GM18520 (cell line): ENCODE measurements around the gene ZNF396.

ENCODE experiments used
- ATAC-seq: cut with Tn5 transposase; IDR thresholded peaks from one replicate; pipeline ENCODE4 v1.9.1; 2021; ENCODE audit not compliant: unreplicated experiment

ZNF396 gene

DNA sequence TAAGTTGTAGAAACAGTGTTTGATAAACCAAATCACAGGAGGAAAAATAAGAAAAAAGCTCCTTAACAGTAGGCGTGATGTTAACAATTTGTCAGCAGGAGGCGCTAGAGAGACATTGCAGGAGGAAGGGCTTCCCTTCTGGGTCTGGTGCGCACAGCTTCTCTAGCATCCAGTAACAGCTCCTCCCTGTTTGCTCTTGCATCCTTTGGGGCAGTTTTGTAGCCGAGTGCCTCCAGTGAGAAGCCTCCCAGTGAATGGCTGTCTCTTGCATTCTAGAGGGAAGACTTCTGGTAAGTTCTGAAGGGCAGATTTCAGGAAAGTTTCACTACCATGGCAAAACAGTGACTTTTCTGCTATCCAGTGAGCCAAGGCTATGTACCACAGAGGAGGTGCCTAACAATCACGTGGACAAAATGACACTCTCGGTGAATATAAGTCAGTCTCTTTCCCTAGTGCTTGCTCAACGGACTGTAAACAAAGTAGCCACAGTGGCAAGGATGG is 9.5 kb upstream of the ZNF396 start:
- ATAC-seq, result peak; percentile 36

- ATAC-seq, result no peak
These were observed 6.0 kb upstream of the ZNF396 start for GRCh38 chr18:35383136-35383535.

DNA sequence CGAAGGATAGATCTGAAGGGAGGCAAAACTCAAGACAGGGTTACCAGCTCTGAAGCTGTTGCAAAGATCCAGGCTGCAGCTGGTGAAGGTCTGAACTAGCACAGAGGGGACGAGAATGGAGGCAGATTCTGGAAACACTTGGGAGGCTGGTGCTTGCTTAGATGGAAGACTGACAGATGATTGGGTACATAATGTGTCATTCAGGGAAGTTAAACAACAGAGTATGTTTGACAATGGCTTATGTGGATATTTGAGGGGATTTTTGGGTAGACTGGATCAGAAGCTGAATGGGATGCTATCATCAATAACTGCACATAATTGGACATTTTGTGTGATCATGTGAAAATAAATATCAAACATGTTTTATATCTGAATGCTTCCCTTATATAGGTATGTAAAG is 2.3 kb upstream of the ZNF396 start:
- ATAC-seq, result no peak

- no peak for ATAC-seq
These were observed 1.4 kb upstream of the ZNF396 start for GRCh38 chr18:35378574-35378896.

DNA sequence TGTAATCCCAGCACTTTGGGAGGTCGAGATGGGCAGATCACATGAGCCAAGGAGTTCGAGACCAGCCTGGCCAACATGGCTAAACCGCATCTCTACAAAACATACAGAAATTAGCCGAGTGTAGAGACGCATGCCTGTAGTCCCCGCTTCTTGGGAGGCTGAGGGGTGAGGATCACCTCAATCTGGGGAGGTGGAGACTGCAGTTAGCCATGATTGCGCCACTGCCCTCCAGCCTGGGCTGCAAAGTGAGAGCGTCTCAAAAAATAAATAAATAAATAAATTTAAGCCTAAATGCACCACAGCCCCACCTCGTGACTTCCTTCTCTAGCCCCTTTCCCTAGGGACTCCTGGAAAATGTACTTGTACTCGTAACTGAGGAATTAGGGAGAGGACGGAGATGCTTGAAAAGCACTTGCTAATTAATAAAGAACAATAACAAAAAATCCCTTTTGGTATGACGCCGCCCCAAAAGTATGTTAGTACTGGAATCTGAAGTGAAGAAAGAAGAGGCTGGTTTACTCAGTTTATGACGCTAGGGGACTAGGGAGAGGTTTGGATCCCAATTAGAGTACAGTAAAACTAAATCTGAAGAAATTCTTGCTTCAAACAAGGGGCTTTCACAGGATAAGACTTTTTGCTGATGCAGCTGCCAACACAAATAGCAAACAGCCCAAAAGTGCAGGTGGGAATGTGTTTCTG is 887 bp upstream of the ZNF396 start:
- ATAC-seq, result no peak

GRCh38 chr18:35376393-35376741 is 770 bp downstream of the ZNF396 start:
- ATAC-seq, result peak; percentile 29

DNA sequence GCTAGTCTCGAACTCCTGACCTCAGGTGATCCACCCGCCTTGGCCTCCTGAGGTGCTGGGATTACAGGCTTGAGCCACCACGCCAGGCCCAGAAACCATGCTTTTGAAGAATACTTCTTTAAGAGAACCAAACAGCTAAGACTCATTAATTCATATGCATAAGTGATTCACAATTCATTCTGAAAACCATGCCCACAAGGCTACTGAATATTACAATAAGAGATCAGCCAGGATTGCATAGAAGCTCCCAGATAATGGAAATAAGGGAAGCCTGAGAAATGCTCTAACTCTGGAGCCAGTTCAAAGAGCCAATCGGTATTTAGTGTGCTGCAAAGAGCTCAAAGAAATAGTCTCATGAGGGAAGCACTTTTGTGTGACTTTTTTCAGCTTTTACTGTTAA is 2.4 kb downstream of the ZNF396 start:
- no peak for ATAC-seq

DNA sequence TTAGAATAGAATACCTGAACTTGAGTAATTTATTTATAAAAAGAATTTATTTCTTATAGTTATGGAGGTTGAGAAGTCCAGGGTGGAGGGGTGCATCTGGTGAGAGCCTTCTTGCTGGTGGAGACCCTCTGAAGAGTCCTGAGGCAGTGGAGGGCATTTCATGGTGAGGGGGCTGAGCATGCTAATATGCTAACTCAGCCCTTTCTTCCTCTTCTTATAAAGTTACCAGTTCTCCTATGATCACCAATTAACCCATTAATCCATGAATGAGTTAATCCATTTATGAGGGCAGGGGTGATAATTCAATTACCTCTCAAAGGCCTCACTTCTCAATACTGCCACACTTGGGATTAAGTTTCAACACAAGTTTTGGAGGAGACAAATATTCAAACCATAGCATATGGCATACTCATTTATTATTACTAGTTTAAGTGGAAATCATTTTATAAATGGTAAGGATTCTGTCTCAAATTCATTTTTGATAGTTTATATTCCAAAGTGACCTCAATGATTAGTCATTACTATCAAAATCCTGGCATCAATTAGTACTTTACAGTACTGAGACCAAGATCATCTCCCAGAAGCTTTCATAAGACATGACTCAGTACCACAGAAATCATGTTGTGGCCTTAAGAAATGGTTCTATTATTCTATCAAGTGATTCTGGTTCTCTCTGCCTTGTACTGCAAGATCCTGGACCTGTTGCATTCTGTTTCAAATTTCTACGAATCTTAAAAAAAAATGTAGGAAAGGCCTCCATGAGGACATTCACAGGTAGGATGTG is 5.5 kb downstream of the ZNF396 start:
- ATAC-seq, result no peak

DNA sequence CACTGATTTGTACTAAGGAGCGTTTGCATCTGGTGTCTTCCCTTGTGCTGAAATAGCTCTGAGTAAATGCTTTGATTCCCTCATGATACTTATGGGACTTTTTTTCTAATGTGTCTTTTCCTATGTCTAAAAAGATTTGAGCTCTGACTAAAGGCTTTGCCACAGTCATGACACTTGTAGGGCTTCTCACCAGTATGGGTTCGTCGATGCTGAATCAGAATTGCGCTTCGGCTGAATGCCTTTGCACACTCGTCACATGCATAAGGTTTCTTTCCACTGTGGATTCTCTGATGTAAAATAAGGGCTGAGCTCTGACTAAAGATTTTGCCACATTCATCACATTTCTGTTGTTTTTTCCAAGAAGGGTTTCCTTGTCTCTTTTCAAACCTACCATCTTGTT is 8.0 kb downstream of the ZNF396 start:
- no peak for ATAC-seq

GRCh38 chr18:35368595-35368994 is 8.5 kb downstream of the ZNF396 start:
- no peak for ATAC-seq

- ATAC-seq, result no peak
These were observed 14.6 kb downstream of the ZNF396 start for GRCh38 chr18:35362531-35362930.

DNA sequence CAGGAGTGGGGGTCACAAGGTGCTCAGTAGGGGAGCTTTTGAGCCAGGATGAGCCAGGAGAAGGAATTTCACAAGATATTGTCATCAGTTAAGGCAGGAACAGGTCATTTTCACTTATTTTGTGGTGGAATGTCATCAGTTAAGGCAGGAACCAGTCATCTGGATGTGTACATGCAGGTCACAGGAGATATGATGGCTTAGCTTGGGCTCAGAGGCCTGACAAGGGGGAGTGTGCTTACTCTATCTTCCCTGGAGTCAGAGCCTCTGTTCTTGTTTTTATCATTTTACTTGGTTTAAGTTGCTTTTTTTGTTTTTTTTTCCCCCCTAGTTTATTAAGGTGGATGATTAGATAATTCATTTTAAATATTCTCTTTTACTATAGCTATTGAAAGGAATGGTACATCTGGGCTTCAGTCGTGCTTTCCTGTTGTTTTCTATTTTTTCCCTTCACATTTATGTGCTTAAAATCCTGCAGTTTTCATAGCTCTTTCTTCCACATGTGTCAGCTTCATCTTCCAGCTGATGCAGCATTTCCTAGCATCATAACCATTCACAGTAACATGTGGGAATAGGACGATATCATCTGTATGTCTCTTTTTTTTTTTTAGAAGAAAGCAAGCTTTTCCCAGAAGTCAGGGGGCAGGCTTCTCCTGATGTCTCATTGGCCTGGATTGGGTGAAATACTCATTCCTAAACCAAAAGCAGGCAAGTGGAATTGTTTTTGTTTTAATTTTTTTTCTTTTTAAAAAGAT is 15.4 kb downstream of the ZNF396 start:
- ATAC-seq, result no peak

DNA sequence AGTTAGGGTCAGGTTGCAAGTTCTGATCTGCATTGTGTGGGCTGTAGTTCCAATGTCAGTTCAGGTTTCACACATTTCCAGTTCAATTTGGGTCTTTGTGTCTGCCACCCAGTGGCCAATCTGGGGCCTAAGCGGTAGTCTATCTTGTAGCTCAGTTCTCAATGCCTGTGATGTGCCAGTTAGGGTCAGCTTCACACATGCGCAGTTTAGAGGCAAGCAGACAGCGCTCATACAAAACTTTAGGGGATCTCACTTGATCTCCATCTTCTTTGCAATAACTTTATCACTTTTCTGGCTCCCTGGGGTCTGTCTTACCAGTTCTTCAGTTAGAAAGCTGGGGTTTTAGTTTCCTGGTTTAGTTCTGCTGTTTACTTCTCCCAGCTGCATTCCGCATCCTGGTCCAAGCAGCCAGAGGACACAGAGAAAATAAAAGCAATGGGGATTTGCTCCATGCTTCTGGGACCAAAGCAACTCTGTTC is 22.0 kb downstream of the ZNF396 start:
- peak; percentile 98 for ATAC-seq

- ATAC-seq, result no peak
These were observed 24.4 kb downstream of the ZNF396 start for GRCh38 chr18:35352778-35353177.

DNA sequence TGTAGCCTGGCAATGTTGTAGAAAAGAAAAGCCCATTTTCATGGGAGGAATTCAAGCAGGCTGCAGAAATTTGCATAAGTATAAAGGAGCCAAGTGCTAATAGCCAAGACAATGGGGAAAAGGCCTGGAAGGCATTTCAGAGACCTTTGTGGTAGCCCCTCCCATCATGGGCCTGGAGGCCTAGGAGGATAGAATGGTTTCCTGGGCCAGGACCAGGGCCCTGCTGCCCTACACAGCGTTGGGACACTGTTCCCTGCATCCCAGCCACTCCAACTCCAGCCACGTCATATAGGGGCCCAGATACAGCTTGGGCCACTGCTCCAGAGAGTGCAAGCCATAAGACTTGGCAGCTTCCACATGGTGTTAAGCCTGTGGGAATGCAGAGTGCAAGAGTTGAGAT is 24.9 kb downstream of the ZNF396 start:
- no peak for ATAC-seq

DNA sequence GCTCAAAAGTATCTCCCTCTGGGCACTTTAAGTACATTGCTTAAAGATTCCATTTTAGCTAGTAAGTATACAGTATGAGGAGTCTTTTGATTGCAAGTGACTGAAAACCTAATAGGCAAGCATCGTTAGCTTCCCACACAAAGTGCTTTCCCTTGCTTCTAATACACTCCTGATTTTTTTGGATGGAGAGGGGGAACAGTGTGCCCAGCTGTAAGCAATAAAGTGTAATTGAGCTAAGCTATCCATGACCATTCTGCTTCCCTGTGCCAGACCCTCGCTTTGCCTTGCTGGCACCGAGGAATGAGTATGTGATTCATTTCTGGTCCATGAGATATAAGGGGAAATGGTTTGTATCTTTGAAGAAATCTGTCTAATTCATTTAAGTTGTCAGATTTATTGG is 29.1 kb downstream of the ZNF396 start:
- ATAC-seq, result no peak

GRCh38 chr18:35345950-35346349 is 31.2 kb downstream of the ZNF396 start:
- ATAC-seq, result no peak

DNA sequence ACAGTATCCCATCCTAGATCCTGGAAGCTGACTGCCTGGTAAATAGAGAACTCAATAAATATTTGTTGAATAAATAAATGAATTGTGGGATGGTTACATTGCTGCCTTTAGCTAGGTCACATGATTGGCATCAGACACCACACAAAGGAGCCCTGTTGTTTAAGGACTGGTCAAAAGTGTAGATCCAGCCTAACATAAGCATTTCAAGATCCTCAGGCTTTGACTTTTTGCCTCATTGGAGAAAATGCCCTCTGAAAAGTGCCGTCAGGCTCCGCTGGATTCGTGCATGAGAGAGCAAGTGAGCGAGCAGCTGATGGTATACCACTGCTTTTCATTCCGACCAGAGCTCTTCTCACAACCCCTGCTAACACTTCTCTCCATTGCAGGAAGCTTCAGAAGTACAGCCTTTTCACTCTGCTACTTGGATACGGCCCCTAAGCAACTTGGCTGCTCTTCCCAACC is 31.6 kb downstream of the ZNF396 start:
- no peak for ATAC-seq

GRCh38 chr18:35344736-35345459 is 32.2 kb downstream of the ZNF396 start:
- no peak for ATAC-seq

DNA sequence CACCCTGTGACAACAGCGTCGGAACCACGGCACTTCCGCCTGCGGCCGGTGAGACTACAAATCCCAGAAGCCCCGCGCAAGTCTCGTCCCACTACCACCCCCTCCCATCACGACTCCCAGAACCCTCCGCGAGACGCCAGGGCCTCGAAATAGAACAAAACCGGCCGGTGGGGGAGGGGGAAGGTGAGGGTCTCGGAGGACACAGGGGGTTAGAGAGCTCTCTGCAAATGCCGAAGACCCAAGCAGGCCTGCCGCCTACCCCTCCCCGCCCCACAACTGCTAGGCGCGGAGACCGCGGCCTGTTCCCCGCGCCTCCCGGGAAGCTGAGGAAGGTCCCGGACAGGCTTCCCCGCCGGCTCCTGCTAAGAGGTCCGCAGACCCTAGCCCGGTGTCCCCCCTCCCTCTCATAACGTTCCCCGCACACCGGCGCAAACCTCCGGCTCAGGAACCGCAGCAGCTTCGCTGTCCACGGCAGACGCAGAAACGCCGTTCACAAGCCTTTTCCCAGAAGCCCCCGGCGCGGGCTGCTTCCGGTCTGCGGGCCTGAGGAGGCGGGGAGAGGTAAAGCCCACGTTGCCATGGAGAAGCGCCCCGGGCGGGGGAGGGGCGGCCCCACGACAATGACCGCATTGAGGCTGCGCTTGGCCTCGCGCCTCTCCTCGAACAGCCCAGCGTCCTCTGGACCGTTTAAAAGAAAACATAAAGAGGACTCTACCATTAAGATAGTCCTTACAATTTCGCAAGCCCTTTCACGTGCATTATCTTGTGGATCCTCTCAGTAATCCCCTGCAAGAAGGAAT is 33.0 kb downstream of the ZNF396 start, which contains the start of gene ZNF24:
Gene ZNF24, minus strand, starts transcription at position 485 of the 800 bp plus-strand sequence. CDS start 3,770 bp downstream, outside the sequence.
- peak; percentile 87 for ATAC-seq
